Measurements from ENCODE around the gene VWA3A. TPM values are rescaled to one million over a fixed set of nuclear protein-coding genes. Genes with fewer than 3 reads are reported as not detected.
"Not testable (repeated sequence)": the region's sequence is repeated elsewhere in the genome, so short reads cannot be mapped to it uniquely, and the experiment has no call there.

Gene VWA3A
- total RNA-seq, 4 donors from 2014 or later: 1.5 to 2.5 (median 1.8) TPM; not detected in 1

DNA sequence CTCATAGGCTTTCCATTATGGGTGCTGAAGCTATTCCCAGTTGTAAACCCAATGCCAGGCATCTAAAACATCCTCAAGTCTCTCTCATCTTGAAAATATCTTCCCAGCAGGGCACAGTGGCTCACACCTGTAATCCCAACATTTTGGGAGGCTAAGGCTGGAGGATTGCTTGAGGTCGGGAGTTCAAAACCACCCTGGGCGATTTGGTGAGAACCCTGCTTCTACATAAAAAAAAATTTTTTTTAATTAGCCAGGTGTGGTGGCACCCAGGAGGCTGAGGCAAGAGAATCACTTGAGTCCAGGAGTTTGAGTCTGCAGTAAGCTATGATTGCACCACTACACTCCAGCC lies 100.7 kb downstream of the VWA3A start:
- Histone ChIP-seq H3K9me3 (no peaks in the 10 kb centered on the region), H3K4me3 (no peak overlapping the region), H3K36me3 (no peaks in the 10 kb centered on the region), H3K27me3 (no peaks in the 10 kb centered on the region), H3K4me1 (peaks cover 0 to 3% of the 10 kb centered on the region in 2 donors), H3K27ac (peak overlapping the region; percentile 96 to 97)
- intact Hi-C loops (cut with DNase I; ENCODE audit: low total_unique reads): no loop called here
- TF ChIP-seq, protein P1, sequence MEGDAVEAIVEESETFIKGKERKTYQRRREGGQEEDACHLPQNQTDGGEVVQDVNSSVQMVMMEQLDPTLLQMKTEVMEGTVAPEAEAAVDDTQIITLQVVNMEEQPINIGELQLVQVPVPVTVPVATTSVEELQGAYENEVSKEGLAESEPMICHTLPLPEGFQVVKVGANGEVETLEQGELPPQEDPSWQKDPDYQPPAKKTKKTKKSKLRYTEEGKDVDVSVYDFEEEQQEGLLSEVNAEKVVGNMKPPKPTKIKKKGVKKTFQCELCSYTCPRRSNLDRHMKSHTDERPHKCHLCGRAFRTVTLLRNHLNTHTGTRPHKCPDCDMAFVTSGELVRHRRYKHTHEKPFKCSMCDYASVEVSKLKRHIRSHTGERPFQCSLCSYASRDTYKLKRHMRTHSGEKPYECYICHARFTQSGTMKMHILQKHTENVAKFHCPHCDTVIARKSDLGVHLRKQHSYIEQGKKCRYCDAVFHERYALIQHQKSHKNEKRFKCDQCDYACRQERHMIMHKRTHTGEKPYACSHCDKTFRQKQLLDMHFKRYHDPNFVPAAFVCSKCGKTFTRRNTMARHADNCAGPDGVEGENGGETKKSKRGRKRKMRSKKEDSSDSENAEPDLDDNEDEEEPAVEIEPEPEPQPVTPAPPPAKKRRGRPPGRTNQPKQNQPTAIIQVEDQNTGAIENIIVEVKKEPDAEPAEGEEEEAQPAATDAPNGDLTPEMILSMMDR (IDR thresholded peaks at IDR 0.05): no peak
- TF ChIP-seq POLR2A (IDR thresholded peaks at IDR 0.05): no peak
- DNase-seq: no peak

- no peak for DNase-seq
- intact Hi-C loops (cut with DNase I; ENCODE audit: low total_unique reads): loop anchor here (2.0 kb wide), 1 partner anchor 102 kb away; the partner anchor contains the start of gene POLR3E
- TF ChIP-seq, protein P1 (IDR thresholded peaks at IDR 0.05): no peak
- TF ChIP-seq POLR2A (IDR thresholded peaks at IDR 0.05): no peak
- Histone ChIP-seq H3K9me3 (no peaks in the 10 kb centered on the region), H3K36me3 (no peaks in the 10 kb centered on the region), H3K27me3 (no peaks in the 10 kb centered on the region), H3K4me3 (no peak overlapping the region), H3K27ac (peak overlapping the region; percentile 85 to 89), H3K4me1 (peaks cover 0 to 3% of the 10 kb centered on the region in 2 donors)
Measured at GRCh38 chr16:22194707-22195444, 102.5 kb downstream of the VWA3A start.

DNA sequence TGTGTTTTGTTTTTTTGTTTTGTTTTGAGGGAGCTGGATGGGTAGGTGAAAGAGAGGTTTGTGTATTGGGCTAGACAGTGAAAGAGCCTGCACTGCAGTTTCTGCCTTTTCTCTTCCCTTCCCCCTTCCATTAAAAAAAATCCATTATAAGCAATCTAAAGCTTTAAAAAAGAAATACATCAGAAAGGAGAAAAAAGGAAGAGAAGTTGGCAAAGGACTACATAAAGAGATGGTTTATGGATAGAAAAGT lies 103.0 kb downstream of the VWA3A start:
- Histone ChIP-seq H3K27me3 (no peaks in the 10 kb centered on the region), H3K4me1 (peaks cover 0 to 3% of the 10 kb centered on the region in 2 donors), H3K27ac (peak overlapping the region; percentile 85 to 89), H3K4me3 (no peak overlapping the region), H3K9me3 (no peaks in the 10 kb centered on the region), H3K36me3 (no peaks in the 10 kb centered on the region)
- intact Hi-C loops (cut with DNase I; ENCODE audit: low total_unique reads): loop anchor here (2.0 kb wide), 1 partner anchor 101 kb away; the partner anchor contains the start of gene POLR3E
- DNase-seq: no peak
- no peak for TF ChIP-seq POLR2A (IDR thresholded peaks at IDR 0.05)
- TF ChIP-seq, protein P1 (IDR thresholded peaks at IDR 0.05): no peak

DNA sequence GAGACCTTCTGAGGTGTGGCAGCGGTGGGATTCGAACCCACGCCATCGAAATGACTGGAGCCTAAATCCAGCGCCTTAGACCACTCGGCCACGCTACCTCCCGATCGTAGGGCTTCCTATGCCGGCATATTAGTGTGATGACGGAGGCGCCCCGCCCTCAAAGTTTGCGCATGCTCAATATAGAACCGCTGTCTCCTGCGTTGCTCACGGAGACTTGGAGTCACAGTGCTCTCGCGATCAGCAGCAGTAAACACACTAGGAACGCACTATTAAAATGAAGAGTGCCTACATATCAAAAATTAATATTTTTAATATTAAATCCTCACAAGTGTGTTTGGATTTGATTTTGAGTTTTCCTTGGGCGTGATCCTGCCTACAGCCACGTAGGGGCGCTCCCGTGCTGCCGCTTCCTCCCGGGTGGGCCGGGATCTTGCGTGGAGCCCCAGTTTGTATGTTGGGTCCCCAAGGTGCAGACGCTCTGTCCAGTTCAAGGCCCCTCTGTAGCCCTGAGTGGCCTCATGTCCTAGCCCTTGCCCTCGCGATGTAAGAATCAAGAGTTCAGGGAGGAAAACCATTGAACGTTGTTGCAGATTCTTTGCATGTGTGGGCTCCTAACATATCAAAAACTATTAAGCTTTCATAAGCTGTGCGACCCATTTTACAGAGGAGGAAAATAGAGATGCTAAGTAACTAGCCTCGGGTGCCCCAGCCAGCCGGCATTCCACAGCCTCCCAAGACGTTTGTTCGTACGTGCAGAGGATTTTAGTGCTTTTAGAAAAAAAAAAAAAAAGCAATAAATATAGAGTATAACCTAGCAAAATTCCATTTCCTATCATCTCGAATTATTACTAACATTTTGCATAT lies 103.6 kb downstream of the VWA3A start:
- peaks cover 0 to 3% of the 10 kb centered on the region in 2 donors for H3K4me1 ChIP-seq
- H3K36me3 ChIP-seq: no peaks in the 10 kb centered on the region
- peak overlapping the region; percentile 34 to 55 for H3K4me3 ChIP-seq
- TF ChIP-seq, protein P1 (IDR thresholded peaks at IDR 0.05): peak; percentile 81 to 98 (median 92)
- TF ChIP-seq POLR2A (IDR thresholded peaks at IDR 0.05): peak in 1 of 2 donors; percentile 61
- intact Hi-C loops (cut with DNase I; ENCODE audit: low total_unique reads): loop anchor here (2.0 kb wide), 1 partner anchor 101 kb away; the partner anchor contains the start of gene POLR3E
- H3K27me3 ChIP-seq: no peaks in the 10 kb centered on the region
- H3K9me3 ChIP-seq: no peaks in the 10 kb centered on the region
- DNase-seq: peak; percentile 95
- H3K27ac ChIP-seq: peak overlapping the region; percentile 85 to 89

DNA sequence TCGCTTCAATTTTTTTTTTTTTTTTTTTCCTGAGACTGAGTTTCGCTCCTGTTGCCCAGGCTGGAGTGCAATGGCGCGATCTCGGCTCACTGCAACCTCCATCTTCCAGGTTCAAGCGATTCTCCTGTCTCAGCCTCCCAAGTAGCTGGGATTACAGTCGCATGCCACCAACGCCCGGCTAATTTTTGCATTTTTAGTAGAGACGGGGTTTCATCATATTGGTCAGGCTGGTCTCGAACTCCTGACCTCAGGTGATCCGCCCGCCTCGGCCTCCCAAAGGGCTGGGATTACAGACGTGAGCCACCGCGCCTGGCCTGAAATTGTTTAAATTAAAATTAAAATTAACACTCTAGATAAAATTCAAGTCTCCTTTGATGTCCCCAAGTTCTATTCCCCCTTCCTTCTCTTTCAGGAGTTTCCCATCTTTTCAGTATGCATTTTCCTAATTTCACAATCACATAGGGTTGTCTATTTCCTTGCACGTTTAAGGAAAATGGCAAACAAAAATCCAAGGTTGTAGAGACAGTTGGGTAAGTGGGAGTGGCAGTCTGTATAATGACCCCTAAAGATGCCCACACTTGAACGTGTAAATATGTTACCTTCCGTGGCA lies 104.3 kb downstream of the VWA3A start:
- DNase-seq; H3K36me3 ChIP-seq; H3K27me3 ChIP-seq; intact Hi-C loops (cut with DNase I; ENCODE audit: low total_unique reads); H3K4me1 ChIP-seq; H3K9me3 ChIP-seq; H3K27ac ChIP-seq: not testable (repeated sequence)
- H3K4me3 ChIP-seq: peak overlapping the region in 1 of 2 donors; percentile 55

Measured in uterus (tissue), 4 donors.